GM19035 (cell line): ENCODE results near the gene LANCL1.
"Not testable (repeated sequence)": the region's sequence is repeated elsewhere in the genome, so short reads cannot be mapped to it uniquely, and the experiment has no call there.

Experiments used
- ATAC-seq: cut with Tn5 transposase; IDR thresholded peaks from one replicate; pipeline ENCODE4 v1.9.1; 2021; ENCODE audit not compliant: unreplicated experiment

Gene LANCL1

DNA sequence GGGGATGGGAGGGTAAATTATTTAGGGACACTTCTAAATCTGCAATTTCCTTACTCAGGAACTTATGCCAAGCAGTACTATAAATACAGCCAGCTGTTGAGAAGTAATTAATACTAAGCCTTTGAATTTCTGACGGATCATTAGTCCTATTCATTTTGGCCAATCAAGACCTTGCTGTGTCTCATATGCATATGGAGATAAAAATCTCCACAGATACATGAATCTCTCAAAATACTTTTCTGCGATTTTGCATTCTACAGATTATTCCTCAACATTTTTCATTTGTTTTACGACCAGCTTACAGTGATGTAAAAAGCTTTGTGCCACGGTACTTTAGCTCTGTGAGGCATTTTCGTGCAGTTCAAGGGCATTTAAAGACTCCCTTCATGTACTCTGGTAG, 16.7 kb downstream of the LANCL1 start:
- ATAC-seq: no peak

DNA sequence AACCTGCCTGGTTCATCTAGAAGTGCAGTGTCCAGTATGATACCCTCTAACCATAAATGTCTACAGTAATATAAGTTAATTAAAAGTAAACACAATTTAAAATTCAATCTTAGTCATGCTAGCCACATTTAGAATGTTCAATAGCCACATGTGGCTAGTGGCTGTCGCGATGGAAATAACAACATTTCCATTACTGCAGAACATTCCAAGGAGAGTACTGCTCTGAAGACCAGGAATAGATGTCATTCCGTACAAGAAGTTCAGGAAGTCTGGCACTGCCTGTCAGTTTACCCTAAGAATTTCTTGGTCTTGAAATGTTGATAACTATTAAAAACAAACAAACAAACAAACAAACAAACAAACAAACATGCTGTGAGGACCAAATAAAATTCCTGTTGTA, 17.2 kb downstream of the LANCL1 start:
- no peak for ATAC-seq

DNA sequence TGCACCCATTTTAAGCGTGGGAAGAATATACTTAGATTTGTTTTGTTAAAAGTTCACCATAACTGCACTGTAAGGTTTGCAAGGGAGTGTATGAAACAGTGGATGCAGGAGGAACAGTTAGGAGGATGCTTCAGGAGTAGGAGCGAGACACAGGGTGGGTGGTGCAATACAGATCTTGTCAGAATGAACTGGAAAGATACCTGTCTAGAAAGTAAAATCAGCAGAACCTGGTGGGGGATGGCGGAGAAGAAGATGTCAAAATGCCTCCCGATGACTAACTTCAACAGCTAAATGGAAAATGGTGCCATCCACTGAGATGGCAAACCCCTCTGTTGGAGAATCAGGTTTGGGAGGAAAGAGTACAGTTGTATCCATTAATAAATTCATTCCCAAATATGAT, 18.2 kb downstream of the LANCL1 start:
- no peak for ATAC-seq

DNA sequence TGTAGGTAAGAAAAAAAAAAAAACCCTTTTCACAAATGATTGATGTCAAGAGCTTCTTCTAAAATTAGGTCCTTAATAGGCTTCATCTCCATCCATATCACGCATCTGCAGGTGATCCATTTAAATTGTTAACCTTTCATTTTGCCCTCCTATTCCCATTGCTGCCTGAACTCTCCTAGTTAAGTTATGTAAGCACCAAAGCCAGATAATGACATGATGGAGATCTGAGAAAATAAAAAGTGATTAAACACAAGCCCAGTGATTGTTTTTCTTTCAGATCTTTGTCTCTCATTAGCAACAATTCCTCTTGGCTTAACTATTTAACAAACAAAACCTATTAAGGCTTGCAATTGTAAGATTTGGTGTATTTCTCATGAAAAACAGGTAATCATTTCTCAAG, 20.0 kb downstream of the LANCL1 start:
- ATAC-seq: no peak

DNA sequence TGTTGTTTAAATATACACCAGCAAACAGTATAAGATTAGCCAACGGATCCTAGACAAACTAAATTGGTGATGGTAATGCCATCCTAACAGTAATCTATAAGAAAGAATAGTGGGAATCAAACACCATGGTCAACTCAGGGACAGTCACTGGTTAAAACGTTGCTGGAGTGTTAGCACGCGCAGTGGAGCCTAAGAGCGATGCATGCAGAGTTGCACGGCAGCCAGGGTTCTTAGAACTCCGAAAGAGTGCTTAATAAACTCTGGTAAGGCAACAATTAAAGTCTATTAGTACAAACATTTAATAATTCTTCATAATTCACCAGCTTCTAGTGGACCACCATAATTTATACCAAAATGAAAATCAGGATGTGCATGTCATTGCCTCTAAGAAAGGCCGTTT, 22.2 kb downstream of the LANCL1 start:
- ATAC-seq: no peak

DNA sequence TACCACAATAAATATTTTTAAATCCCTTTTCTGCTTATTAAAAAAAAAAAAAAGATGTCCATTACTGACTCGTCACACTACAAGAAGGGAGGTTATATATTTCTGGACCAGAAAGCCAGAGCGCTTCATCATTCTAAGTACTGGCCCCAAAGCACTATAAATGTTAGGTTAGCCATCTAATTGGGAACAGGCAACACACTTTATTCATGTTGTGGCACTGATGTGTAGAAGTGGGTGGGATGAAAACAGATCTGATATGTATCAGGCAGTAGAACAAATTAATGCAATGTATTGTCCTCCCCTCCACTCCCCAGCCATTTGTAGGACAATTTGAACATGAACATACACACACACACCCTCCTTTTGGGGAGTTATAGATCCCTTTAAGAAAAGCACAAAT, 24.4 kb downstream of the LANCL1 start:
- no peak for ATAC-seq

DNA sequence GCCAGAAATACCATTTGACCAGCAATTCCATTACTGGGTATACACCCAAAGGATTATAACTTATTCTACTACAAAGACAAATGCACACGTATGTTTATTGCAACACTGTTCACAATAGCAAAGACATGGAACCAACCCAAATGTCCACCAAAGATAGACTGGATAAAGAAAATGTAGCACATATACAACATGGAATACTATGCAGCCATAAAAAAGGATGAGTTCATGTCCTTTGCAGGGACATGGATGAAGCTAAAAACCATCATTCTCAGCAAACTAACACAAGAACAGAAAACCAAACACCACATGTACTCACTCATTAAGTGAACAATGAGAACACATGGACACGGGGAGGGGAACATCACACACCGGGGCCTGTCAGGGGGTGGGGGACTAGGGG, 25.6 kb downstream of the LANCL1 start:
- ATAC-seq: not testable (repeated sequence)

DNA sequence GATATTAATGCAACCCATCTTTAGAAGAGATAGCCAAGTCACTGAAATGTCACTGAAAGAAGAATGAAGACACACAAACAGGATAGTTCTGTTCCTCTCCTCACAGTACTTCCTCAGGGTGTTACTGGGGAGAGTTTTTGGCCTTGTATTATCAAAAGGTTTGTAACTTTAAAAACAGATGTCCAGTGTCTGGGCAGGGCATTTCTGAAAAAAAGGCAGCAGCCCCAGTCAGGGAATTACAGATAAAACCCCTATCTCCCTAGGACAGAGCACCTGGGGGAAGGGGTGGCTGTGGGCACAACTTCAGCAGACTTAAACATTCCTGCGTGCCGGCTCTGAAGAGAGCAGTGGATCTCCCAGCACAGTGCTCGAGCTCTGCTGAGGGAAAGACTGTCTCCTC, 30.8 kb downstream of the LANCL1 start:
- no peak for ATAC-seq

DNA sequence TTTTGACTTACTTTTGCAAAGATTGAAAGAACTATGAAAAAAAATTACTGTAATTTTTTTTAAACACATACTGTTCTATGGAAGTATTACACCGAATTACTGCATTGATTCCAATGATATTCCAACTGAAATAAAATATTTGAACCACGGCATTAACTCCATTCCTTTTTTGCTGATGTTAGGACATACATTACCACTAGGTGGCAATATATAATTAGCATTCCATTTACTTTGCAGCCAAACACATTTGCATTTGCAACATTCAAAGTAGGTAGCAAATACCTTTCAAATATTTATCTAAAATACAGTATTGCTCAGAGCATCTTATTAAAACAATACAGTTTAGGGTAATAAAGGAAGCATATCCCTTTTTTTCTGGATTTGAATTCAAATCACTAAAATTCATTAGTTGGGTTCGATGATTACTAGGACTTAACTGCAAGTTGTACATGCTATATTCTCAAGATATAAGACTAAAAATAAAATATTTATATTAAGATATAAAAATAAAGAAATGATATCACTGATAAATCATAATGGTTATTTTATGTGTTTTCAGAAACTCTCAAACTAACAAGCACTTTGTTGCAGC, 31.3 kb downstream of the LANCL1 start:
- ATAC-seq: no peak

DNA sequence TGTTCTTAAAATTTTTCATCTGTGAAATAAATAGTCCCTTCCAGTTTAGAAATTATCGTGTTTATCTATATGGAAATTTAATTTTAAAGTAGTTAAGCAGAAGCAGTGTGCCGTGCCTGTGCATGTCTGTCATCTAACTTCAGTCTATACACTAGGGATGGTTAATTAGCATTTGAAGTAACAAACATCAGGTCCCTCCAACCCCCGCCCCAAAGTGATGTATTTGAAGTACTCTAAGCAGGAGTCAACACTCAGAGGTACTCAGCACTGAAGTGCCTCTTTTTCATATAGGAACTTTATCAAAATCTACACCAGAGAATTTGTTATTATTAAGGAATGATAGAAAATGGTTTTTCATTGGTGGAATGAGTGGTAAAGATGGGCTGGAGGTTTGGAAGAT, 33.0 kb downstream of the LANCL1 start:
- no peak for ATAC-seq

DNA sequence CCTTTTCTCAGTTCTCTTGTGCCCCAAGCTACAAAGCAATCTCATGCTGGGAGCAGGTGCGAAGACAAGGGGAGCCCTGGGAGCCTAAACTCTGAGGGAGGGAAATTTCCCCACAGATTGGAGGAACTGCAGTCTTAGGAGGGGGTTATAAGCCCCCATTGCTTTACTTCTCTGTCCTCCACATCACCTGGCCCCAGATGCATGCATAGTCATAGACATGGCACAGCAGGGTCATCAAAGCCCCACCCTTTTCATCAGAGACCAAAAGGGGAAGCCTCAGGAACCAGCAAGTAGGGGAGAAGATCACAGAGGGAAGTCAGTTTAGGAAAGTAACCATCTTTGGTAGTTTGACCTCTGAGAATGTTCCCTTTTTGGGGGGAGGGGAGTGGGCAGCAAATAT, 33.7 kb downstream of the LANCL1 start:
- ATAC-seq: peak; percentile 32

DNA sequence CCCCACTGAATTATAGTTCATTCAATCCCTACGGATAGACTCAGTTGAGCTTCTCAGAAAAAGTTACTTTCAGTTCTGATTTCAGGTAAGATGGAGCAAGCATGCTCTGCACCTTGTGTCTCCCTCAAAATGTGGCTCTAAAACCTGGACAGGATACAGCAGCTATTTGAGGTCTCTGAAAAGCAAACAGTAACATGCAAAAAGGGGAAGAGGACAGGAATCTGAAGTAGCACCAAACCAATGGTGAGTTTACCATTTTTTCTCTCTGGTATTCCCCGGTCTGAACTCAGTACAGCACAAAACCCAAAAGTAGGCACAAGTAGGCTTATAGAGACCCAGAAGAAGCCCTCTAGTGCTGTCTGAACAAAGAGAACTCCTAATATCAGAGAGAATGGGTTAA, 34.1 kb downstream of the LANCL1 start:
- ATAC-seq: peak; percentile 59

DNA sequence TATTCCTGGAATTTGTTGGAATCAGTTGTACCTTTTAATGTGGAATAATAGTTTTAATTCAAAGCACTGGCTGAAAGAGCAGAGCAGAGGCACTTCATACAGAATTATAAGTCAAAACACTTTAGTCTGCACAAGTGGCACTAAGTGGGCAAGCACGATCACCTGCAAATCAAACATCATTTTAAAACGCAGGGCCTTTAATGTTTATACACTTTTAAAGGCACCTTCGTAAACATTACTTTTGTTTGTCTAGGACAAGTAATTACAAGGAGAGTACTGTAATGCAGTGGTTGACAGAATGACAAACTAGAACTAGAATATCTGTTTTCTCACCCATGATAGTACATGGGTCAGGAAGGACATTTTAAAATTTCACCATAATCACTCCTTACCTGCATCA, 36.4 kb downstream of the LANCL1 start:
- no peak for ATAC-seq

DNA sequence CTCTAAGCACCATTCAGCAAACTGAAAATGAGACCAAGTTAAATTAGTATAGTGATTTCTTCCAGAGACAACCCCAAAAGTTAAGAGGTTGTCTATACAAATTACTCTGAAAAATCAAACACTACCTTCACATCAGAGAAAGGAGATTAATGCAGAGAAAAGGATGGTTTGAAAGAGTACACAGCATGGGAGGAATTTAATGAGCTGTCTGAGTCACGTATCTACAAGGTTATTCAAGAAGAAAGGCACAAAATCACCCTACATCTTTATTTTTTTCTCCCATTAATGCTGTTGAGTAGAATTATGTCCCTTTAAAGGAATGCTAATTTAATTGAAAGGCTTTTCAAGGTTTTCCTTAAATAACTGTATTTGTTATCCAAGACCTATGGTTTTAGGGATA, 41.1 kb downstream of the LANCL1 start:
- no peak for ATAC-seq

DNA sequence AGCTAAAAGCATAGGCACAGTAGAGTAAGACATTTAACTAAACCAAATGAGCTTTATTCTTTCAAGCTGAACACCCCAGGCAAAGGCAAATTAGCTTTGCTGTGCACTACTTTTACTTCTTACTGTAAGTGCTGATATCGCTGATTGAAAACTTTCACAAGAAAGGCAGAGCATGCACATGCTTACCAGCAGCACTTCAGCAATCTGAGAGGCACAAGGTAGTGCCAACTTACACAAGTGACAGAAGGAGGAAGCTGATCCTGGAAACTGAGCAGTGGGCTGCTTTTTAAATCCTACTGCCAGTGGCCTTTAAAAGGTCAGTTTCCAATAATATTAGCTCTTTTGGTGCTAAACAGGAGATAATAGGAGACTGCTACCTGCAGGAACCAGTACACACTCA, 43.9 kb downstream of the LANCL1 start:
- ATAC-seq: no peak

DNA sequence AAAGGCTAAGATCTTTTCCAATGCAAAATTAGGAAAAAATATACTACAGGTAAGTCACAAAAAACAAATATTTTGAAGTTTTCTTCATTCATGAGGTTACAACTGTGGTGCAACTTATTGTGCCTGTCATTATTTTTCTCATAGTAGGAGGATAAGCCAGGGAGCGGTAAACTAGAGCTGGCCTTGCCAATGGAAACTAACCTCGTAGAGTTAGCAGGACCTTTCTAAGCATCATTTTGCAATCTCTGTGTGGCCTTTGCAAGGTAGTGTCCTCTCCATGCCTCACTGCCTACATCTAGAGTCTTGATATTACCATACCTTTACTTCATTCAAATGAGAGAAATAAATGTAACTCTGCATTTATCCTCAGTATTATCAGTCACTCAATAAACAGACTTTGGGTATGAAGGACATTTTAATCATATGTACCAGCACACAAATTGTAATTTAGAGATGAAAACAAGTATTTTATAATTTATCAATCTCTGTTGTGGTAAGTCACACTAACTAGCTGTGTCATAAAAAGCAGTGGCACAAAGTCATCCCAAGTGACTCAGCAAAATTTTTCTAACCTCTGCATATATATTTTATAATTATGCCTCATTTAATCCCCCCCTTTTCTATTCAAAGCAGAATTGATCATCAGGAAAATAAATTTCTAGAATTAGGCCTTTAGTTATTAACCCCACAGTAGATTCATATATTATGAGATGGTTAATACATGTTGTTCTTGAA, 47.0 kb downstream of the LANCL1 start:
- no peak for ATAC-seq

DNA sequence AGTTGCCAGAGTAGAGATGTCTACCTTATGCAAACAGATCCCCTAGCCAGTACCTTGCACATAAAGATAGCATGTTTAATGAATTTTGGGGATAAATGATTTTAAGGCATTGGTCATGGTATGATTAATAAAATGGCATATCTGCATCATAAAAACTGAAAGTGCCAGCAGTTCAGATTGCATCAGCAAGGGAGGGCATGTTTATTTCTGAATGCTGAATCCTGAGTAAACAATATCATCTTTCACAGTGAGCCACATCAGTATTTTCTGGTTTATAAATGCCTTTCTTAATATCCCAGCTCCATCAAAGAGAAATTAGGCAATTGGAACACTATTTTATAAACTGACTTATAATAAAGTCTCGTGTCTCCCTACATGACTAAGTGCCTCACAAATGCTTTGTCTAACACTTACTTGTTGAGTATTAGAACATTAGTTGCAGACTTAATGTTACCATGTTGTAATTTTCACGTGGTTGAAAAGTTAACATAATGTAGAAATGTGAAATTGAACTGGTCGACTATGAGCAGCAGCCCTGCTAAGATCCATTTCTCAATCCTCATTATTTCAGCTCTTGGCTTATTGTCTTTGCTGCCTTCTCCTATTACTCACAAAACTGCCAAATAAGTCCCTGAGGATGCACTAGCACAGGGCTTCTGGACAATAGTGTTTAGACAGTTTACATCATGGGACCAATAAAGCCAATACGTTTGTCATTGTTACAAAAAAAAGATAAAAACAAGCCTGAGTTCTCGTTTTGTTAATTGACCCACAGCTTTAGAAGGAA, 48.0 kb downstream of the LANCL1 start:
- no peak for ATAC-seq

DNA sequence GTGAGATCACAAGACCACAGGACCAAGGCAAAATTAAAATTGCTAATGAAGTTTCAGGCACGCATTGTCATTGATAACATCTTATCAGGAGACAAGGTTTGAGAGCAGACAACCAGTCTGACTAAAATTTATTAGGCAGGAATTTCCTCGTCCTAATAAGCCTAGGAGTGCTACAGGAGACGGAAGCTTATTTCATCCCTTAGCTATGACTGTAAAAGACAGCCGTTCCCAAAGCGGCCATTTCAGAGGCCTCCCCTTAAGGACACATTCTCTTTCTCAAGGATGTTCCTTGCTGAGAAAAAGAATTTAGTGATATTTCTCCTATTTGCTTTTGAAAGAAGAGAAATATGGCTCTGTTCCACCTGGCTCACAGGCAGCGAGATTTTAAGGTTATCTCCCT, 49.2 kb downstream of the LANCL1 start:
- ATAC-seq: not testable (repeated sequence)

DNA sequence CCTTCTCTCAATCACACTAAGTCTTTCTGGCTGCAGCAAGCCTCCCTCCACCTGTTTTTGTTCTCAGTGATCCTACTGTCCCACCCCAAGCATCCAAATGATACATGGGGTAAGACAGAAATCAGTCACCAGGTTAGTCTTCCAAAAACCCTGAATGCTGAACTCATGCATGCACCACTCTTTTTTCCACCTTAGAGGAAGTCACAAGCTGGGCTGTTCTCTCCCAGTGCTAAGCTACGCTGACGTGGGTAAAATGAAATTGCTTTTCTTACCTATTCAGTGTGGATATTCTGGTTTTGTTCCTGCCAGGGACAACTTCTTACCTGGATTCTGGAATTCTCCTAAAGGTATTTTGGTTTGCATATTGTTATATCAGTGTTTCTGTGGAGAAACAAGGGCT, 54.2 kb downstream of the LANCL1 start:
- no peak for ATAC-seq

DNA sequence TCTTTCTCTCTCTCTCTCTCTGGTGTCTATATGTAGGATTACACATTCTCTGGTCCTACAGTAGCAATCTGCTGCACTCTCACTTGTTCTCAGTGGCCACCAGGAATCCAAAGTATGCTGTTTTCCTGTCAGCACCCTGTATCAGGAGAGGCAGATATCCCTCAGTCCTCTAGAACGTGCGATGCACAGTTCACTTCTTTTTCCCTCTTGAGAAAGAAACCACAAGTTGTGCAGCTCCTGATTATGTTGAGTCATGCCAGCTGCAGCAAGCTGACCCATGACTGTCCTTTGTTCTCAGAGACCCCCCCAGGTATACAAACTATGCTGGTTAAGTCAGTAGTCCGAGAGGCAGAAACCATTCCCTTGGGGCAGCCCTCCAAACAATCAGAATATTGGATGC, 54.6 kb downstream of the LANCL1 start:
- ATAC-seq: no peak

DNA sequence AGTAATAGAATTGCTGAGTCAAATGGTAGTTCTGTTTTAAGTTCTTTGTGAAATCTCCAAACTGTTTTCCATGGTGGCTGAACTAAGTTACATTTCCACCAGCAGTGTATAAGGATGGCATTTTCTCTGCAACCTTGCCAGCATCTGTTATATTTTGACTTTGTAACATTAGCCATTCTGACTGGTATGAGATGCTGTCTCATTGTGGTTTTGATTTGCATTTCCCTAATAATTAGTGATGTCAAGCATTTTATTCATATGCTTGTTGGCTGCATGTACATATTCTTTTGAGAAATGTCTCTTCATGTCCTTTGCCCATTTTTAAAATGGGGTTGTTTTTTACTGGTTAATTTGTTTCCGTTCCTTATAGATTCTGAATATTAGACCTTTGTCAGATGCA, 63.9 kb downstream of the LANCL1 start:
- ATAC-seq: no peak

DNA sequence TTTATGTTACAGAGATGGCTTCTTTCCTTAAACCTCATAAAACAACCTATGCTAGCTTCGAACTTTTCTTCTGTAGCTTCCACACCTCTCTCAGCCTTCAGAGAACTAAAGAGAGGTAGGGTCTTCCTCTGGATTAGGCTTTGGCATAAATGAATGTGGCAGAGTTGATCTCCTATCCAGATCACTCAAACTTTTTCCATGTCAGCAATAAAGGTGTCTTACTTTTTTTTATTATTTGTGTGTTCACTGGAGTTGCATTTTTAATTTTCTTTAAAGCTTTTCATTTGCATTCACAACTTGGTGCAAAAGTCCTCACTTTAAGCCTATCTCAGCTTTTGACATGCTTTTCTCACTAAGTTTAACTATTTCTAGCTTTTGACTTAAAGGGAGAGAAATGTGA, 66.0 kb downstream of the LANCL1 start:
- ATAC-seq: no peak
